Measurements from ENCODE around the gene ROR1.

GRCh38 chr1:63849149-63849548 lies 75.3 kb downstream of the ROR1 start:
- TF ChIP-seq EZH2 (IDR thresholded peaks at IDR 0.05): no peak
- TF ChIP-seq CTCF (IDR thresholded peaks at IDR 0.05): no peak
- no peak for TF ChIP-seq EZH2phosphoT487 (IDR thresholded peaks at IDR 0.05)

All from neural progenitor cell (in vitro differentiated cells).